Spleen (tissue), 10 donors: ENCODE results near the gene MN1. TPM values are rescaled to one million over a fixed set of nuclear protein-coding genes. Genes with fewer than 3 reads are reported as not detected.

Source experiments
- polyA plus RNA-seq, 3 donors: library from polyadenylated mRNA; stranded (reverse); fragments of 200-250 nt; gene quantifications; one replicate each; pipeline ENCODE4 v1.2.1, GENCODE V29; 2013
- total RNA-seq, 7 donors: library from RNA; depleted of rRNA in 3 of 7; stranded (reverse); fragments of >200 nt in 3 of 7; fragmentation: NEBNext Ultra II Directional in 4 of 7; extraction: Animal tissue kit (Norgen Biotek cat#: 25700) in 4 of 7; gene quantifications; one replicate each; pipeline versions ENCODE4 v1.1.0 to v1.2.1, GENCODE V29; 2016 to 2021
- donor health status: healthy with polysubstance abuse.
- donor health status: DM: no; HTN: no; CAD: no; lungs with moderate emphysema.
- donor health status: DM: no; HTN: no; CAD: no.
- donor health status: Bipolar disorder and iron deficiency.
- donor health status: healthy.
- donor health status: DM: no; HTN: no; CAD: no.
- donor health status: DM: yes; HTN: yes; CAD: no.

MN1 gene
- total and polyA plus RNA-seq, 10 donors = 0.15 to 1.5 (median 0.71) TPM

Other genes starting within 250 kb of the MN1 start
- gene PITPNB, start 117.5 kb upstream of the MN1 start, total RNA-seq = 10 to 100 TPM; 41.8 to 67.2 (median 57.7) TPM
- gene PITPNB, start 117.5 kb upstream of the MN1 start, polyA plus RNA-seq = 10 to 100 TPM; 17.5 to 25.8 (median 20.1) TPM